Thyroid gland (tissue), 4 donors: ENCODE measurements around the gene CCNK. TPM values are rescaled to one million over a fixed set of nuclear protein-coding genes. Genes with fewer than 3 reads are reported as not detected.

Experiments used
- DNase-seq, 2 donors: peaks; one replicate each; pipeline ENCODE4 v3.0.0-alpha.2; 2019
- H3K27ac ChIP-seq, 3 donors: fragments of 200-600 bp; sonication (generic); 1 replicate in 2 of 3; 2 replicates in 1 of 3; pipeline ENCODE4 v1.5.1; 2016 to 2019; ENCODE audit warnings: mild to moderate bottlenecking in 1 of 3, moderate library complexity in 1 of 3
- H3K27me3 ChIP-seq: fragments of 200-600 bp; sonication (generic); one replicate; pipeline ENCODE4 v1.5.1; 2019
- H3K36me3 ChIP-seq, 2 donors: fragments of 200-600 bp; sonication (generic); one replicate each; pipeline ENCODE4 v1.5.1; 2016 to 2019
- H3K4me1 ChIP-seq, 2 donors: fragments of 200-600 bp; sonication (generic); one replicate each; pipeline ENCODE4 v1.5.1; 2017 to 2019
- H3K4me3 ChIP-seq, 3 donors: fragments of 200-600 bp; sonication (generic); replicated peaks in 1 of 3; 1 replicate in 2 of 3; 2 replicates in 1 of 3; pipeline ENCODE4 v1.5.1; 2016; ENCODE audit warnings: mild to moderate bottlenecking in 1 of 3
- H3K9me3 ChIP-seq: fragments of 200-600 bp; sonication (generic); one replicate; pipeline ENCODE4 v1.5.1; 2017
- CTCF ChIP-seq, 6 experiments: fragments of 200-600 bp in 3 of 6; fragments of 450-650 bp in 3 of 6; sonication (generic) in 3 of 6; IDR thresholded peaks; one replicate each; pipeline ENCODE4 v1.5.1; 2016 to 2019; ENCODE audit warnings: antibody characterized with exemption in 6 of 6, mild to moderate bottlenecking in 2 of 6, inconsistent platforms in 1 of 6, moderate library complexity in 1 of 6
- POLR2A ChIP-seq, 2 donors: fragments of 450-650 bp; IDR thresholded peaks; one replicate each; pipeline ENCODE4 v1.6.1; 2017; ENCODE audit warnings: antibody characterized with exemption in 2 of 2, mild to moderate bottlenecking in 2 of 2, moderate library complexity in 1 of 2
- WGBS, 2 donors: methylation state at CpG; one replicate each; pipeline ENCODE4 v1.1.5; 2017; 5-methylcytosine and 5-hydroxymethylcytosine counted together
- intact Hi-C: fragments of 100-400 bp; cut with DNase I; formaldehyde crosslinking; loops from one replicate; pipeline ENCODE4 v1.15.1; 2023
- total RNA-seq, 4 donors: library from RNA; depleted of rRNA; stranded (reverse); fragments of >200 nt; gene quantifications; one replicate each; pipeline ENCODE4 v1.2.3, GENCODE V29; 2016

Gene CCNK
- total RNA-seq, 4 donors from 2014 or later: 14.4 to 36.9 (median 24.4) TPM

- intact Hi-C loops: no loop called here
- Histone ChIP-seq H3K4me1 (peaks cover 18 to 34% of the 10 kb centered on the region in 2 donors), H3K27ac (no peak overlapping the region), H3K9me3 (no peaks in the 10 kb centered on the region), H3K36me3 (no peaks in the 10 kb centered on the region), H3K27me3 (no peaks in the 10 kb centered on the region), H3K4me3 (no peak overlapping the region)
- peak; percentile 40 for DNase-seq
- WGBS, 2 donors: 77 to 83% methylated on average over 7 to 8 of the region's 9 CpGs
- TF ChIP-seq POLR2A (IDR thresholded peaks at IDR 0.05): no peak
These were observed 73.7 kb downstream of the CCNK start for GRCh38 chr14:99554757-99555531.

- TF ChIP-seq CTCF (IDR thresholded peaks at IDR 0.05) (no peak), POLR2A (IDR thresholded peaks at IDR 0.05) (no peak)
- WGBS, 2 donors: 93 to 95% methylated on average over 10 of the region's 10 CpGs
- H3K4me1 ChIP-seq: peaks cover 21 to 35% of the 10 kb centered on the region in 2 donors
- H3K4me3 ChIP-seq: no peak overlapping the region
- intact Hi-C loops: no loop called here
- H3K27me3 ChIP-seq: no peaks in the 10 kb centered on the region
- no peaks in the 10 kb centered on the region for H3K36me3 ChIP-seq
- no peaks in the 10 kb centered on the region for H3K9me3 ChIP-seq
- no peak for DNase-seq
- H3K27ac ChIP-seq: no peak overlapping the region
These were observed 75.1 kb downstream of the CCNK start for GRCh38 chr14:99556134-99556791.

- WGBS, 2 donors: 85 to 87% methylated on average over 16 of the region's 16 CpGs
- peaks cover 32 to 37% of the 10 kb centered on the region in 2 donors for H3K4me1 ChIP-seq
These were observed 78.2 kb downstream of the CCNK start for GRCh38 chr14:99559286-99559990.

GRCh38 chr14:99560403-99560802 is 79.2 kb downstream of the CCNK start:
- no peak overlapping the region for H3K27ac ChIP-seq
- H3K9me3 ChIP-seq: no peaks in the 10 kb centered on the region
- no peaks in the 10 kb centered on the region for H3K36me3 ChIP-seq
- 87 to 96% methylated on average over 5 to 10 of the region's 13 CpGs for WGBS, 2 donors
- intact Hi-C loops: loop anchor here (5.0 kb wide), 1 partner anchor 47 kb away; no protein-coding TSS in a partner anchor
- no peak for DNase-seq
- no peaks in the 10 kb centered on the region for H3K27me3 ChIP-seq
- TF ChIP-seq CTCF (IDR thresholded peaks at IDR 0.05) (no peak), POLR2A (IDR thresholded peaks at IDR 0.05) (no peak)
- no peak overlapping the region for H3K4me3 ChIP-seq
- peaks cover 34 to 37% of the 10 kb centered on the region in 2 donors for H3K4me1 ChIP-seq

More at GRCh38 chr14:99559286-99559990, 78.2 kb downstream of the CCNK start:
- Histone ChIP-seq H3K27ac (no peak overlapping the region), H3K27me3 (no peaks in the 10 kb centered on the region), H3K9me3 (no peaks in the 10 kb centered on the region), H3K36me3 (no peaks in the 10 kb centered on the region), H3K4me3 (no peak overlapping the region)
- TF ChIP-seq POLR2A (IDR thresholded peaks at IDR 0.05) (no peak), CTCF (IDR thresholded peaks at IDR 0.05) (no peak)
- no peak for DNase-seq
- intact Hi-C loops: no loop called here

GRCh38 chr14:99560922-99561683 is 79.9 kb downstream of the CCNK start:
- Histone ChIP-seq H3K36me3 (no peaks in the 10 kb centered on the region), H3K4me3 (no peak overlapping the region), H3K9me3 (no peaks in the 10 kb centered on the region), H3K27me3 (no peaks in the 10 kb centered on the region), H3K4me1 (peaks cover 41 to 44% of the 10 kb centered on the region in 2 donors), H3K27ac (peak overlapping the region in 1 of 3 donors; percentile 45)
- no peak for TF ChIP-seq POLR2A (IDR thresholded peaks at IDR 0.05)
- no peak for TF ChIP-seq CTCF (IDR thresholded peaks at IDR 0.05)
- WGBS, 2 donors: 59 to 70% methylated on average over 4 to 6 of the region's 15 CpGs
- peak; percentile 86 to 87 for DNase-seq
- intact Hi-C loops: loop anchor here (5.0 kb wide), 1 partner anchor 46 kb away; no protein-coding TSS in a partner anchor
